GM19351 (cell line): Measurements from ENCODE around the gene CACNA1D.

ENCODE experiments used
- ATAC-seq: cut with Tn5 transposase; IDR thresholded peaks from one replicate; pipeline ENCODE4 v1.9.1; 2021; ENCODE audit warnings: mild to moderate bottlenecking, moderate library complexity; ENCODE audit not compliant: unreplicated experiment

Gene CACNA1D

DNA sequence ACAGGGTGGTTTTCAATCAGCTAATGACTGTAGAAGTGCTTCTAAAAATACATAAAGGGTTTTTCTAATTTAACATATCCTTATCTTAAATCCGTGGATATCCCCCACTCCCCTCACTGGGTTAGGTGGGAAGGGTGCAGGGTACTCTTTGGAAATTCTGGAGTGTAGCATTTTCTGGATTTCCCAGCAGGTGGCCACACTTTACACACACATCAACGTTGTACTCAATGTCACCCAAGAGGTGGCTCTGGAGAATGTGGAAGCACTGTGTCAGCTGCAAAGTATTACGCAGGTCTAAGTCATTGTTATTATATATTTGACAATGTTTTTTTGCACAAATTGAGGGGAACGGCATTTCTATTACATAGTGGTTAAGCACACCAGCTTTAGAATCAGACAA is 183.0 kb downstream of the CACNA1D start:
- no peak for ATAC-seq

DNA sequence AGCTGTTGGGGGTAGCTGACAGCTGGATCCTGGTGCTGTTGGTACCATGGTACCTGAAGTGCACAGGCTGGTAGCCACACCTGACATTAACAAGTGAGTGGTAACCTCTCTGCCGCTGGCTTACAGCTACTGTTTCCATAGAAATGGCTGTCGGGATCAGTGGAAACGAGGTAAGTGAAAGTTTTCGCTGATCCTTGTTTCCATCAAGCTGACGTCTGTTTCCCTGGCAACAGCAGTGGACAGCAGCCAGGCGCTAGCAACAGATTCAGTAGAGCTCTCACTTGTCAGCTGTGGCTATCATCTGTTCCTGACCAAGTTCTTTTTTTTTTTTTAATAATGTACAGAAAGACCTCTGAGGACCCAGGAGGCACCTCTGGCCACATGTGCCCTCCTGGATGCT is 185.6 kb downstream of the CACNA1D start:
- ATAC-seq: no peak

GRCh38 chr3:53682807-53683206 is 188.4 kb downstream of the CACNA1D start:
- ATAC-seq: no peak

GRCh38 chr3:53688066-53688465 is 193.7 kb downstream of the CACNA1D start:
- ATAC-seq: no peak

DNA sequence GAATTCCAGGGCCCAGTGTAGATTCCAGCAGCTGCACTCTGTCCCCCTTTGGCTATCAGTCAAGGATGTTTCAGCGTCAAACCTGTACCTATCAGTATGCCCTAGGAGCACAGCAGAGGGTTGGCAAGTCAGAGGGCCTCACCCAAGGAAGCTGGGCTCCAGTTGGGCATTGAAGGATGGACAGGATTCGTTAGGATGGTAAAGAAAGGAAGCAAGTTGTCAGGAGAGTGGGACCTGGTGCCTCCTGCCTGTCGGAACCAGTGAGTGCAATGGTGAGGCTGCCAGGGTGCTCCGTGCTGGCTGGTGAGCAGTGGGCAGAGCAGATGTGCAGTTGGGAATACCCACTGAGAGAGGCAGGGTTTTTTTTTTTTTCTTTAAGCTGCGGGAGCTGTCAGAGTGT is 194.6 kb downstream of the CACNA1D start:
- no peak for ATAC-seq

DNA sequence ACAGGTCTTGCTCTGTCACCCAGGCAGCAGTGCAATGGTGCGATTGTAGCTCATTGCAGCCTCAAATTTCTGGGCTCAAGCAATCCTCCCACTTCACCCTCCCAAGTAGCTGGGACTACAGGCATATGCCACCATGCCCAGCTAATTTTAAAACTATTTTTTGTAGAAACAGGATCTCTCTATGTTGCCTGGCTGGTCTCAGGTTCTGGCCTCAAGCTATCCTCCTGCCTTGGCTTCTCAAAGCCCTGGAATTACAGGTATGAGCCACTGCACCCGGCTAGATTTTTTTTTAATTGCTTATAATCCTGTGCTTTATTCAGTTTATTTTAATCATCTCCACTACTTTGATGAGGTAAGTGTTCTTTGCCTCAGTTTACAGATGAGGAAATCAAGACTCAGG is 195.3 kb downstream of the CACNA1D start:
- no peak for ATAC-seq

- no peak for ATAC-seq
These were observed 196.1 kb downstream of the CACNA1D start for GRCh38 chr3:53690521-53690920.

DNA sequence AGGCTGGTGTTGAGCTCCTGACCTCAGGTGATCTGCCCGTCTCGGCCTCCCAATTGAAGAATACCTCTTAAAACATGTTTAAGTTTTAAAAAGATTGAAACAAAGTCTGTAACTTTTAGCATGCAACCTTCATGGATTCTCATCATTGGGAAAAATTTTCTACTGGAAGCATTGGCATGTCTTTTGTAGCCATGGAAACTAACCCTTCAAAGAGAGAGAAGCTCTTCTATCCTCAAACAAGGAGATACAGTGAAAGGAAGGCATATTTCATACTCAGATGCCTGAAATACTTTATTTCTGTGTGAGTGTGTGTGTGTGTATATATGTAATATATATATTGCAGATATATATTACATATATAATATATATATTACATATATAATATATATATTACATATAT is 196.9 kb downstream of the CACNA1D start:
- no peak for ATAC-seq

- no peak for ATAC-seq
These were observed 197.5 kb downstream of the CACNA1D start for GRCh38 chr3:53691885-53692284.

DNA sequence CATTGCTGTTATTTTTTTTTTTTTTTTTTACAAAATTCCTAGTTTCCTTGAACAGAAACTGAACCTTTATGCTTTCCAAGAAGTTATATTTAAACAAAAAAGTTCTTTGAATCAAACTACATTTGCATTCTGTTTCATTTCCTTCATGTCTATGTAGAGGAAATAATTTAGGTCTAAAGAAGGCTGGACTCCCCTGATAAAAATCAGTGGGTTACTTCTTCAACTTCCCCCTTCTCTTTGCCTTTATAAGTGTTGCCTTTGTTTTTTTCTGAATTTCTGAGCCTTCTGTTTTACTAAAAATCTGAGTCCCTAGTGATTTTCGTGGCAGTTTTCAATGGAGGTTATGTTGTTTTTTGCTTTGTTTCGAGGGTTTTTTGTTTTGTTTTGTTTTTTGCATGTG is 199.0 kb downstream of the CACNA1D start:
- ATAC-seq: no peak

- no peak for ATAC-seq
These were observed 199.6 kb downstream of the CACNA1D start for GRCh38 chr3:53694046-53694445.

DNA sequence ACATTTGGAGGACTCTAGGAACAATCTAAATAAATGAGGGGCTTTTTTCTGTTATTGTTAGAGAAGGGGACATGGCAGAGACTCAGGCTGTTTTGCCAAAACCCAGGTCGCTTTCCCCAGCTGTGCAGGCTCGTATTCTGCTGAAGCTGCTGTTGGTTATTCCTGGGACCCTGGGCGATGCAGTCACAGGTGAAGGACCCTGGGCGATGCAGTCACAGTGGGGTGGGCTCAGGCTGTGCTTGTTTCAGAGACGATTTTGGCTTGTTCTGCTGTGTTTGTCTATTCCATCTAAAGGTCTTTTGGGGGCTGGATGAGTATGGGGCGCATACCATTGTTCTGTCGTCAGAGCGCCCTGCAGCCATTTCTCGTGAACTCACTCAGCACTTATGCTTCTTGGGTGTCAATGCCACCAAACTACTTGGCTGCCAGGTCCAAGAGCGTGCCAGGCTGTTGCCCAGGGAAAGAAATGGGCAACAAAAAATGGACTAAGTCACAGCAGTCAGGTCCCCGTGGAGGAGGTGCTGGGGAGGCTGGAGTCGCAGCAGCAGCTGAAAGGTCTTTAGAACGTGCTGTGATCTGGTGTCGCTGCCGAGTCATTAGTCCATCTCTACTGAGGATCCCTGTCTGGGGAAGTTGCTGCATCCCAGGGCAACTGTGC is 200.4 kb downstream of the CACNA1D start:
- no peak for ATAC-seq

GRCh38 chr3:53695324-53695690 is 200.9 kb downstream of the CACNA1D start:
- no peak for ATAC-seq

DNA sequence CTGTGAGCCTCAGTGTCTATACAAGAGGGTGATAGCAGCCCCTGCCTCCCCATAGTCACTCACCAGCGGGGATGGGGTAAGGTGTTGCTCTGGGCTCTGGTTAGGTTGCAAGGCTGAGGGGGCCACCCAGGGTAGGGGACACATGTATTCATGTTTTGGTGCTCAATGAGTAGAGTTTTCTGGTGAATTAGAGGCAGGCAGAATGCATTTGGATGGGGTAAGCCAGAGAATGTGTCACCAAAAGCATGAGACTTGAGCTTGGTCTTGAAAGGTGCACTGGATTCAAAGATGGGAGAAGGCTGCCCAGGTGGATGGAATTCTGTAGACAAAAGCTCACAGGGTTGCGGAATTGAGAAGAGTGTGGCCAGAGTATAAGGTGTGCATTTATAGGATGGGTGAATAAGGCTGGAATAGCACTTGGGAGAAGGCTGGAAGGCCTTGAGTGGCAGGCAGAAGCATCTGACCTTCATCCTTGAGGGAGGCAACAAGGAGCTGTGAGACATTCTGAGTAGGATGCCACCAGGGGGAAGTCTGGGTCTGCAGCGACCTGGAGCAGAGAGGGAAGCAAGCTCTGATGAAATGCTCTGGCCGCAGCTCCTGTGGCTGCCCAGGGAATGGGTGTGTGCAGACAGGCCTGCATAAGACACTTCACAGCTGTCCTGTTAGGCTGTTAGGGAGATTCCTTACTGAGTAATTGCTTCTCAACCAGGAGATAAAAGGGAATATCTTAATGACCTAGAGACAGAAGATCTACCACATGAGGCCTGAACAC is 202.2 kb downstream of the CACNA1D start:
- no peak for ATAC-seq

- ATAC-seq: no peak
These were observed 206.0 kb downstream of the CACNA1D start for GRCh38 chr3:53700441-53700840.

DNA sequence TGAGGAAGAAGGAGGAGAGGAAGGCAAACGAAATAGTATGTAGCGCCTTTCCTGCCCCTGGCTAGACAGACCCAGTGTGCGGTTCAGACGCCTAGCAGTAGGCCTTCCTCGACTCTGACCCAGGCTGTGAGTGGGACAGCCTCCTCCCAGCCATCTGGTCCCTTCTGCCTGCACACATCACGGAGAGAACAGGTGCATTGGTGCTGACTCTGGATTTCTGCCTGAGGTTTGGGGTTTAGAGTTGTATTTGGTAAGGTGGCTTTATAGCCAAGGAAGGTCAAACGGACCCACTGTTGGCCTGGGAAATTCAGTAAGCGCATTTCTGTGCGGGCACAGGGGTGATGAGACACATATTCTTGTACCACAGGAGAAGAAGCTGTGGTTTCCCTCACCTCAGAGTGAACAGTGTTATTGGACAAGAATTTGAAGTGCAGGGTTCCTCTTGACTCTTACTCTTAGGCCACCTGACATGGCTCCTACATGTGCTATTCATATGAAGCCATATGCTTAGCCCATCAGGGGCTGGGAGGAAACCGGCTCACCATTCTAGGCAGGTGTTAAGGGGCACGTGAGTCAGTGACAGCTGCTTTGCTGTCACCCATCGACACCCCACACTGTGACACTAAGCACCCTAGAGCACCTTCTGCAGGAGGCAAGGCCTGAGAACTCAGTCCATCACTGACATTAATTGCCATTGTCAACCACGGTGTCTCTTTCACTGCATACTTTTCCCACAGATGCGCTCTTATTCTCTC is 208.5 kb downstream of the CACNA1D start:
- ATAC-seq: no peak

- ATAC-seq: no peak
These were observed 209.4 kb downstream of the CACNA1D start for GRCh38 chr3:53703630-53704362.

- no peak for ATAC-seq
These were observed 209.9 kb downstream of the CACNA1D start for GRCh38 chr3:53704363-53704725.

GRCh38 chr3:53705024-53705745 is 210.8 kb downstream of the CACNA1D start:
- ATAC-seq: no peak

DNA sequence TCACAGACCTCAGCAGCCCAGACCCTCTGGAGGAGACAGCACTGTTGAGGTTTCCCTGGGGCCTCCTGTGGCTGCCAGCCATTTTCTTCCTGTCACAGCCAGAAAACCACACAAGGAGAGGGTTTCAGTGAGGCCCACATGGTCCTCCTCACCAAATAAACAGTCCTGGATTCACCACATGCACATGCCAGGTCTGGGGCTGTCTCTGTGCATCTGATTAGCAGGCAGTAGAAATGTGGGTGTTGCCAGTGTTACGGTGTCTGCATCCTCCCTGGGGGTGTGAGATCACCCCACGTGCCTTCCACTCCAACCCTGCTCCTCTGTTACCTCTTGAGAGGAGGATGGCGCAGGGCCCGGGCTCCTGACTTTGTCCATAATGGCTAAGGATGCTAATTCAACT is 211.4 kb downstream of the CACNA1D start:
- no peak for ATAC-seq

DNA sequence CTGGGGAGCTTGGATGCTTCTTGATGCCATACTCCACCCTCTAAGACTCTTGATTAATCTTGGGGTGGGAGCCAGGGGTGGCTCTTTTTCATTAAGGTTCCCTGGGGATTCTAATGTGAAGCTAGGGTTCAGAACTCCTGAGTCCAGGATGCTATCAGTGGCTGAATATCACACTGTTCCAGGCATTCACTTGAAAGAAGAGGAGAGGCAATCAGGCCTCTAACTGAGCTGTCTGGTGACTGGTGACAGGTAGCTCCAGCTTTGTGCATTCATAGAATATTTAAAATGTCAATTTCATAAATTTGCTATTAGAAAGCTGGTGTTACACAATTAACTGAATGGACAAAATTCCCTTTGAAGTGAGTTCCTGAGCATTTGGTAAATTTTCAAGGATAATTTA is 212.8 kb downstream of the CACNA1D start:
- no peak for ATAC-seq
